ENCODE data around the gene SLC8B1. TPM values are rescaled to one million over a fixed set of nuclear protein-coding genes. Genes with fewer than 3 reads are reported as not detected.

SLC8B1 gene
- polyA plus RNA-seq, 2 of the 4 experiments (the other 2 are of a cell fraction) = 11.0 to 11.3 TPM

DNA sequence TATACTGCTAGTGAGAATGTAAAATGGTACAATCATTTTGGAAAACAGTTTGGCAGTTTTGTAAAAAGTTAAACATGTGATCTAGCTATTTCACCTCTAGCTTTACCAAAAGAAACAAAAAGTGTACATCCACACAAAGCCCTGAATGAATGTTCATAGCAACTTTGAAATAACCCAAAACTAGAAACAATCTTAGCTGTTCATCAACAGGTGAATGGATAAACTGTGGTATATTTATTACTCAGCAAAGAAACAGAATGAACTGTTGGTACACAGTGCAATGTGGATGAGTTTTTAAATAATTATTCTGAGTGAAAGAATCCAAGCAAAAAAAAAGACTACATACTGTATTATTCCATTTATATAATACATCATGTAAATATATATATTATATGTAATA lies 77.3 kb downstream of the SLC8B1 start (continued):
- TF ChIP-seq, protein P1, sequence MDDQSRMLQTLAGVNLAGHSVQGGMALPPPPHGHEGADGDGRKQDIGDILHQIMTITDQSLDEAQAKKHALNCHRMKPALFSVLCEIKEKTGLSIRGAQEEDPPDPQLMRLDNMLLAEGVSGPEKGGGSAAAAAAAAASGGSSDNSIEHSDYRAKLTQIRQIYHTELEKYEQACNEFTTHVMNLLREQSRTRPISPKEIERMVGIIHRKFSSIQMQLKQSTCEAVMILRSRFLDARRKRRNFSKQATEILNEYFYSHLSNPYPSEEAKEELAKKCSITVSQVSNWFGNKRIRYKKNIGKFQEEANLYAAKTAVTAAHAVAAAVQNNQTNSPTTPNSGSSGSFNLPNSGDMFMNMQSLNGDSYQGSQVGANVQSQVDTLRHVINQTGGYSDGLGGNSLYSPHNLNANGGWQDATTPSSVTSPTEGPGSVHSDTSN (IDR thresholded peaks at IDR 0.05) = no peak

DNA sequence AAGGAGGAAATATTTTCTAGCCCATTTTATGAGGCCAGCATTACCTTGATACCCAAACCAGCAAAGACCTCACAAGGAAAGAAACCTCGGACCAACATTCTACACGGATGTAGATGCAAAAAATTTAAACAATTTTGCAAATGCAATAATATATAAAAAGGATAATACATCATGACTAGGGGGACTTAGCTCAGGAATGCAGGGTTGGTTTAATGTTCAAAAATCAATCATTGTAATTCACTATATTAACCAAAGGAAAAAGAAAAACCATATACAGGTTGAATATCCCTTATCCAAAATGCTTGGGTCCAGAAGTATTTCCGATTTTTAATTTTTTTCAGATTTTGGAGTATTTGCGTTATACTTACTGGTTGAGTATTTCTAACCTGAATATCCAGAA lies 80.6 kb downstream of the SLC8B1 start:
- POLR2A ChIA-PET = no interaction called here
- ATAC-seq (no peak), FAIRE-seq (no peak), DNase-seq (ENCODE audit: low read depth in 1 of 2, low spot score in 1 of 2) (no peak)
- WGBS (ENCODE audit: missing lambda C conversion rate) = 93% methylated on average over 4 of the region's 4 CpGs
- no peak overlapping the region for H3K4me2 ChIP-seq
- CTCF ChIA-PET = interaction anchor here (1.0 kb wide), 1 partner anchor 13 kb away, joined by 3 read pairs; no protein-coding TSS in a partner anchor
- no peak overlapping the region for H3K4me3 ChIP-seq
- no peak overlapping the region for H3K27ac ChIP-seq
- peaks cover 6% of the 10 kb centered on the region; the same call in 1 of the 3 replicates for H3K9me3 ChIP-seq
- TF ChIP-seq SMC3 (IDR thresholded peaks at IDR 0.05) = no peak
- no peak for TF ChIP-seq NFE2L2 (conservative IDR thresholded peaks at IDR 0.05; ENCODE audit: low read length)
- TF ChIP-seq MAFK (IDR thresholded peaks at IDR 0.05; ENCODE audit: partially characterized antibody) = no peak
- no peak for TF ChIP-seq FOSB (CRISPR knock-in tag; IDR thresholded peaks at IDR 0.05)
- TF ChIP-seq, protein P2, sequence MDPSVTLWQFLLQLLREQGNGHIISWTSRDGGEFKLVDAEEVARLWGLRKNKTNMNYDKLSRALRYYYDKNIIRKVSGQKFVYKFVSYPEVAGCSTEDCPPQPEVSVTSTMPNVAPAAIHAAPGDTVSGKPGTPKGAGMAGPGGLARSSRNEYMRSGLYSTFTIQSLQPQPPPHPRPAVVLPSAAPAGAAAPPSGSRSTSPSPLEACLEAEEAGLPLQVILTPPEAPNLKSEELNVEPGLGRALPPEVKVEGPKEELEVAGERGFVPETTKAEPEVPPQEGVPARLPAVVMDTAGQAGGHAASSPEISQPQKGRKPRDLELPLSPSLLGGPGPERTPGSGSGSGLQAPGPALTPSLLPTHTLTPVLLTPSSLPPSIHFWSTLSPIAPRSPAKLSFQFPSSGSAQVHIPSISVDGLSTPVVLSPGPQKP (IDR thresholded peaks at IDR 0.05; ENCODE audit: low read depth, low read length) = no peak
- no peak for TF ChIP-seq POLR2AphosphoS2 (conservative IDR thresholded peaks at IDR 0.05; ENCODE audit: low read length)
- H3K4me1 ChIP-seq = no peaks in the 10 kb centered on the region

DNA sequence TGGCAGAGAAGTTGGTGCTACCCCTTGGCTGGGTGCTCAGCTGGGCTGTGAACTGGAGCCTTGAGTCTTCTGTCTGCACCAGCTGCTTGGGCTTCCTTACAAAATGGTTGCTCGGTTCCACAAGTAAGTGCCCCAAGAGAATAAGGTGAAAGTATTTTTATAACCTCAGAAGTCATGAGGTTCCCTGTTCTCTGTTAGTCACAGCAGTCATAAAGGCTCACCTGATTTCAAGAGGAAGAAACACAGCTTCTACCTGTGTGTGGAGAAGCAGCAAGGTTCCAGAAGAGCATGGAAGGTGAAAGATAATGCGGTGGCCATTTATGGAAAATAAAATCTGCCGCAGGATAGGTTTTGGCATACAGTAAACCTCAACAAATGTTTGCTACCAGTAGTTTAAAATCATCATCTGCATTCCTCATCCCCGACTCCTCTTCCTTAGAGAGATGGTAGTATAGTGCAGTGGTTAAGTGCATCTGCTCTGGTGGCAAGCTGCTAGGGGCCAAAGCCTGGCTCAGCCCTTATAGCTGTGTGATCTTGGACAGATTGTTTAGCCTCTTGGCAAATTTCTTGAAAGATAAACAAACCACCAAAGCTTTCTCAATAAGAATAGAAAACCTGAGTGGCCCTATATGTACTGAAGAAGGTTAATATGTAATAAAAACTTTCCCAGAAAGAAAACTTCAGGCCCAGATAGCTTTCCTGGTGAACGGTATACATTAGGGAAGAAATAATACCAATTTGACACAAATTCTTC lies 81.2 kb downstream of the SLC8B1 start:
- WGBS (ENCODE audit: missing lambda C conversion rate) = 89% methylated on average over 5 of the region's 5 CpGs
- FAIRE-seq (no peak), DNase-seq (ENCODE audit: low read depth in 1 of 2, low spot score in 1 of 2) (no peak), ATAC-seq (no peak)
- no peaks in the 10 kb centered on the region for H3K4me1 ChIP-seq
- ChIA-PET POLR2A (no interaction called here), CTCF (interaction anchor here (1.1 kb wide), 1 partner anchor 29 kb away, joined by 3 read pairs; no protein-coding TSS in a partner anchor)
- no peak overlapping the region for H3K4me3 ChIP-seq
- H3K4me2 ChIP-seq = no peak overlapping the region
- H3K27ac ChIP-seq = no peak overlapping the region
- TF ChIP-seq JUNB (IDR thresholded peaks at IDR 0.05) (no peak), ZSCAN20 (CRISPR knock-in tag; IDR thresholded peaks at IDR 0.05) (no peak), RARB (CRISPR knock-in tag; IDR thresholded peaks at IDR 0.05) (no peak), TFCP2L1 (CRISPR knock-in tag; IDR thresholded peaks at IDR 0.05) (no peak), CBX8 (IDR thresholded peaks at IDR 0.05) (no peak), HOXB5 (CRISPR knock-in tag; IDR thresholded peaks at IDR 0.05) (no peak), FOSL2 (IDR thresholded peaks at IDR 0.05) (no peak), FOSL2 (CRISPR knock-in tag; IDR thresholded peaks at IDR 0.05) (no peak), TP53 (CRISPR knock-in tag; IDR thresholded peaks at IDR 0.05) (no peak), HOXA7 (CRISPR knock-in tag; IDR thresholded peaks at IDR 0.05) (no peak)
- TF ChIP-seq, protein P3, sequence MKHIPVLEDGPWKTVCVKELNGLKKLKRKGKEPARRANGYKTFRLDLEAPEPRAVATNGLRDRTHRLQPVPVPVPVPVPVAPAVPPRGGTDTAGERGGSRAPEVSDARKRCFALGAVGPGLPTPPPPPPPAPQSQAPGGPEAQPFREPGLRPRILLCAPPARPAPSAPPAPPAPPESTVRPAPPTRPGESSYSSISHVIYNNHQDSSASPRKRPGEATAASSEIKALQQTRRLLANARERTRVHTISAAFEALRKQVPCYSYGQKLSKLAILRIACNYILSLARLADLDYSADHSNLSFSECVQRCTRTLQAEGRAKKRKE (CRISPR knock-in tag; IDR thresholded peaks at IDR 0.05; ENCODE audit: low read depth) = no peak
- TF ChIP-seq, protein P4, sequence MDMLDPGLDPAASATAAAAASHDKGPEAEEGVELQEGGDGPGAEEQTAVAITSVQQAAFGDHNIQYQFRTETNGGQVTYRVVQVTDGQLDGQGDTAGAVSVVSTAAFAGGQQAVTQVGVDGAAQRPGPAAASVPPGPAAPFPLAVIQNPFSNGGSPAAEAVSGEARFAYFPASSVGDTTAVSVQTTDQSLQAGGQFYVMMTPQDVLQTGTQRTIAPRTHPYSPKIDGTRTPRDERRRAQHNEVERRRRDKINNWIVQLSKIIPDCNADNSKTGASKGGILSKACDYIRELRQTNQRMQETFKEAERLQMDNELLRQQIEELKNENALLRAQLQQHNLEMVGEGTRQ (IDR thresholded peaks at IDR 0.05) = no peak
- H3K9me3 ChIP-seq = peaks cover 6% of the 10 kb centered on the region; the same call in 1 of the 3 replicates
